LHCN-M2 (cell line): Measurements from ENCODE around the gene NOP16. TPM values are rescaled to one million over a fixed set of nuclear protein-coding genes. Genes with fewer than 3 reads are reported as not detected.

Experiments used
- DNase-seq: peaks from one replicate; pipeline ENCODE4 v3.0.0-alpha.2; 2012; ENCODE audit warnings: low read depth
- total RNA-seq: library from RNA; depleted of rRNA; stranded (reverse); fragments of >200 nt; gene quantifications from 2 replicates; pipeline ENCODE4 v1.2.3, GENCODE V29; 2014

Gene NOP16
- total RNA-seq, 1 experiment from 2014 or later = 28.1 TPM

GRCh38 chr5:176386491-176386890 lies 1.9 kb downstream of the NOP16 start:
- no peak for DNase-seq

DNA sequence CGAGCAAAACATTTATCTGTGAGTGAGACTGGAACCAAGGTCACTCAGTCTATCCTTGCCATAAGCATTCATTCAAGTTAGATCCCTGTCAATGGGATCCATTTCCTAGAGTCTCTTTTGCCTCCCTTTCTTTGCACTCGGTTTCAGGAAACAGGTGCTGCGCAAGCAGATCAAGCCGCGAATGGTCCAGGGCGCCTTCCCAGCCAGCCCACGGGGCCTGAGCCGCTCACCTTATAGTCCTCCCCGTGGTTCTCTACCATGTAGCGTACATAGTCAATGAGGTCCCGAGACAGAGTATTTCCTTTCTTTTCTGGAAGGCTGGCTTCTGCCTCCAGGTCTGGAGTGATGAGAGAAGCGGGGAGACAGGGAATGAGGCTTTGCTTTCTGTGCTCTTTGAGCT lies 3.4 kb downstream of the NOP16 start:
- DNase-seq = no peak

- no peak for DNase-seq
These were observed 4.0 kb downstream of the NOP16 start for GRCh38 chr5:176384366-176384930.

DNA sequence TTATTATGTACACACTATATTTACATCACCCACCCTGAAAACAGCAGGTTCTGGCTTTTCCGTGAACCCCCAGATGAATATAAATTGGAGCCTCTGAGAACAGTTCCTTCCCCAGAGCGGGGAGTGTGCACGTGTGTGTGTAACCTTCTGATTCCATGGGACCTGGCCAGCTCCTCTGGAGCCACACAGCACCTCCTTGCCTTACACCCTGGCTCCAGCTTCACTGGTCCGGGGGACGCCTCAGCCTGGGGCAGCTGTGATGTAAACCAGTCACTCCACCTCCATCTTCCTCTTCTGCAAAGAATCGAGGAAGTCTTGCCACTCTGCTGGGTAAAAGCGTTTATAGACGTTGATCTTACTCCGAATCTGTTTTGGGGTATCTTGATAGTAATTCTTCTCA lies 4.4 kb downstream of the NOP16 start:
- DNase-seq = no peak

DNA sequence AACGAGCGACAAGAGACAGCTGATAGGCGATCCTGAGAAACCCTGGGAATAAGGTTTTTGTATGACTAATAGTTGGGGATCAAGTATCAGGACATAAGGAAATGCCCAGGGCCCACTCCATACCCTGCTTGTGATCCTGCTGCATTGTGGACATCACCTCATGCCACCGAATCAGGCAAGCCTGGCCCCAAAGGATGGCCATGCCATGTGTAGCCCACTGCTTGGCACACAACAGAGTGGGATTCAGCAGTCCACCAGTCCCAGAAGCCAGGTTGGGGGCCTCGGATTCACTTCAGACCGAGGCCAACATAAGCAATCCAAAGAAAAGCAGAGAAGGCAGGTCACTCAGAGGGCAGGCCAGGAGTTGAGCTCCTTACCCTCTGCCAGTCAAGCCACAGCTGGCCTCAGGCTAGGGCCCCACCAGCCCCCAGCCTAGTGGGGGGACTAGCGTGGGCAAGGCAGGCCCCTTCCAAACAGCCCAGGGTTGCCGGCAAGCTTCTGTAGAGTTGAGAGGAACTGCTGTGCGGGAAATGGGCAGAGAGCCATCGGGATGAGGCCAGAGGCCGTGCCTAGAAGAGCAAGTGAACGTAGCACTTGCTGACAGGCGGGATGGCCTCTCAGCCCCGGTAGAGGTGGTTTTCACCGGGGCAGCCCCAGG lies 5.0 kb downstream of the NOP16 start:
- peak; percentile 24 for DNase-seq

DNA sequence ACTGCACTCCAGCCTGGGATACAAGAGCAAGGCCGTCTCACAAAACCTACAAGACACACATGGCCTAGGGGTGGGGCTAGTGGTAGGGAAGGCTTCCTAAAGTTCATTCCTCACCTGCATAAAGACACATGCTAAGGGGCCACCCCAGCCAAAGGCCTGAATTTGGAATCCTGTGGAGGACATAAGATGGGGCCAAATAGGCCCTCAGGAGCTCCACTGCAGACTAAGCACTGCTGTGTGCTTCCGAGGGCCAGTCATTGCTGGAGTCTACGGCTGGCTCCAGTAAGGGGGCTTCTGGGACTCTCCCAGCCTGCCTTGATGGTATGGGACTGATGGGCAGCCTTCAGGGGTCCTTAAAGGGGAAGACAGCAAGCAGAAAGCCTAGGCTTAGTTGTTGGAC lies 5.7 kb downstream of the NOP16 start:
- DNase-seq = no peak

DNA sequence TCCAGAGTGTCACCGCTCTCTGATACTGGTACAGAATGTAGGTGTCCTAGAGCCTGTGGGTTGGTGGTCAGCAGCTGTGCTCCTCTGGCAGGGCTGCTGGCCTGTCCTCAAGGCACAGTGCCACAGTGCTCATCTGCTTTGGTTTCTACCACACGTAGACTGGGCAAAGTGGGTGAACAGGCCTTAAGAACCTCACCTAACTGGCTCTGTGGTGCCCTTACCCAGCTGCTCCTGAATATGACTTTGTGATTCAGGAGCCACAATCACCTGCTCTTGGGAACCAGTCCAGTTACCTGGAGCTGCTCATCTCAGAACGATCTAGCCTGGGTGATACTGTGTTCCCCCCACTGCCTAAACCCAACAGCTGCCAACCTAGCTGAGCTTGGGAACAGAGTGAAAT lies 6.4 kb downstream of the NOP16 start:
- DNase-seq = no peak

GRCh38 chr5:176381423-176381822 lies 7.0 kb downstream of the NOP16 start:
- DNase-seq = no peak

DNA sequence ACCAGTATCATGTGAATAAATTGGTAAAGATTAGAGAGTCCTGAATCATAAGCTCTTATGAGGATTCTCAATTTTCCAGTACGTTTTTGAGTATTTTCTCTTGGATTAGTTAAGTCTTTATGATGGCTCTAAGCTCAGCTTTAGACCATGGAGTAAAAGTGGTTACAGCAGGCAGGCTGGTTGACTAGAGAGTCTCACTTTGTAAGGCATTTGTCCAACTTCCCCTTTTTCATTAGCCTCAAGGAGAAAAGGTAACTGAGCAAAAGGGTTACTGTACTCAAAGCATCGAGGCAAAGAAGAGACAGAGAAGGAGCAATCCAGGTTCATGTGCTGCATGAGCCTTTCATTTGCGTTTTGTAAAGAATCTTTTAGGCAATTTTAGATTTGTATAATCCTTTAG lies 8.5 kb downstream of the NOP16 start:
- DNase-seq = no peak

- DNase-seq = no peak
These were observed 15.1 kb downstream of the NOP16 start for GRCh38 chr5:176373100-176373818.

GRCh38 chr5:176371621-176372539 lies 16.5 kb downstream of the NOP16 start:
- no peak for DNase-seq

GRCh38 chr5:176369934-176370711 lies 18.3 kb downstream of the NOP16 start:
- no peak for DNase-seq

DNA sequence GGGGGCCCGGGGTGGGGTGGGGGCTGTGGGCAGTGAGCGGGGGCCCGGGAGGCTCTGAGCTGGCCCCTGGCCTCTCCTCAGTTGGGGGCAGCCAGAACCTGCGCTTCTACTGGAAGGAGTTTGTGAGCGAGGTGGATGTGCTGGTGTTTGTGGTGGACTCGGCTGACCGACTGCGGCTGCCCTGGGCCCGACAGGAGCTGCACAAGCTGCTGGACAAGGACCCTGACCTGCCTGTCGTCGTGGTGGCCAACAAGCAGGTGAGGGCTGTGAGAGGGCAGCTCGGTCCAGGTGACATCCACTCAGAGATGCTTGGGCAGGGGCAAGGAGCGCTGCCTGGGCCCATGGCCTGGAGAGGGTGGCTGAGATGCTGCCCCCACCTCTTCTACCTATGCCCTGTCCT lies 19.7 kb downstream of the NOP16 start:
- DNase-seq = no peak

DNA sequence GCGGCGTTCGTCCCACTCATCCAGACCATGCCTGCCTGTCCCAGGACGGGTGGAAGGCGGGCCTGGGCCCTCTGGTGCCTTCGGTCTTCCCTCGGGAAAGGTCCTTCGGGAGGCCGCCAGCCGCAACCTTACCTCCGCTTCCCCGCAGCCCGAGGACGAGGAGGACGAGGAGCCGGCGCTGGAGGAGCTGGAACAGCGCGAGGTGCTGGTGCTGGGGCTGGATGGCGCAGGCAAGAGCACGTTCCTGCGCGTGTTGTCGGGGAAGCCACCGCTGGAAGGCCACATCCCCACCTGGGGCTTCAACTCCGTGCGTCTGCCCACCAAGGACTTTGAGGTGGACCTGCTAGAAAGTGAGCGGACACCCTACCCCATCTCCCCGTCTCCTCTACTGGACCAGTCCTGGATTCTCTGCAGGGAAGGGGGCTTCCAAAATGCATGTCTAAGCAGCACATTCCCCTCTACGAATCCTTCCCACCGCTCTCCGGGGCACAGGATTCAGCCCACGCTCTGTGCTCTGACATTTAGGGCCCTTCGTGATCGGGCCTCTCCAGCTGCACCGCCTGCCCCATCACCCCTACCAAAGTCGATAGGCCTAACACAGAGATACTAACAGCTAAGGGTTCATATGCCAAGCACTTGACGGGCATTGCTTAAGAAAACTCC lies 22.0 kb downstream of the NOP16 start:
- DNase-seq = no peak

DNA sequence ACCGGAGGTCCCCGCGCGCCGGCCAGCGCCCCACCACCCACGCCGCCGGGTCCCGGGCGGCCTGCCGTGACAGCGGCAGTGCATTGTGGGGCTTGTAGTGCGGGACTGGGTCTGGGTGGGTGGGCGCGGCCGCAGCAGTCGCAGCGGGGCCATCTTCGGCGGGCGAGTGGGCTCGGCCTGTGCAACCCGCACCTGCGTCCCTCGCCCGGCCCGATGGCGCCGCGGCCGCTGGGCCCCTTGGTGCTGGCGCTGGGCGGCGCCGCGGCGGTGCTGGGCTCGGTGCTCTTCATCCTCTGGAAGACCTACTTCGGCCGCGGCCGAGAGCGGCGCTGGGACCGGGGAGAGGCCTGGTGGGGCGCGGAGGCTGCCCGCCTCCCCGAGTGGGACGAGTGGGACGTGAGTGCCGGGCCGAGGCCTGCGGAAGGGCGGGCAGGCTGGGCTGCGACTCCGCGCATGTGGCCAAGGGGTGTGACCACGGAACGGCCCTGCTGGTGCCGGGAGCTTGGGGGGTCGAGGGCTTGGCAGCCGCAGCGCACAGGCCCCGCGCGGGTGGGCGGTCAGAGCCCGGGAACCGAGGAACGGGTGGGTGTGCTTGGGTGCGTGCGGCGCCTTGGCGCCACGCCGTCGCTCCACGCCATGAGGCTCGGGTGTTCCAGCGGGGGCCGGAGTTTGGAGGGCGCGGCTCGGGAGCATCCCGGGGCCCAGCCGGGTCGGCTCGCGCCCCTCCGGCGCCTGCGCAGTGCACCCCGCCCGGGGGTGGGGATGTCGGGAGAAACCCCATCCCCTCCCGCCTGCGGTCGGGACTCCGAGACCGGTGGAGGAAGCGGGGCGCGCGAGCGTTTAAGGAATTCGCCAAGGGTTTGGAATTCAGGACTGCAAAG lies 22.8 kb downstream of the NOP16 start, which contains the start of gene ARL10:
Gene ARL10 (plus strand): TSS at position 137 of the 881 bp plus-strand sequence. CDS start 77 bp downstream, at position 214.
- DNase-seq = peak; percentile 68

- DNase-seq = no peak
These were observed 23.5 kb downstream of the NOP16 start for GRCh38 chr5:176364765-176365350.

- no peak for DNase-seq
These were observed 26.2 kb downstream of the NOP16 start for GRCh38 chr5:176362233-176362490.

- peak; percentile 88 for DNase-seq
These were observed 26.8 kb downstream of the NOP16 start, which contains the start of gene KIAA1191 for GRCh38 chr5:176361437-176362232. Gene KIAA1191, minus strand, starts transcription at chr5:176361764. Its CDS starts 2,256 bp downstream, at chr5:176359508.
